ENCODE data around the gene KLHL7.

GRCh38 chr7:23108995-23109394, 3.4 kb downstream of the KLHL7 start:
- TF ChIP-seq, protein P1, sequence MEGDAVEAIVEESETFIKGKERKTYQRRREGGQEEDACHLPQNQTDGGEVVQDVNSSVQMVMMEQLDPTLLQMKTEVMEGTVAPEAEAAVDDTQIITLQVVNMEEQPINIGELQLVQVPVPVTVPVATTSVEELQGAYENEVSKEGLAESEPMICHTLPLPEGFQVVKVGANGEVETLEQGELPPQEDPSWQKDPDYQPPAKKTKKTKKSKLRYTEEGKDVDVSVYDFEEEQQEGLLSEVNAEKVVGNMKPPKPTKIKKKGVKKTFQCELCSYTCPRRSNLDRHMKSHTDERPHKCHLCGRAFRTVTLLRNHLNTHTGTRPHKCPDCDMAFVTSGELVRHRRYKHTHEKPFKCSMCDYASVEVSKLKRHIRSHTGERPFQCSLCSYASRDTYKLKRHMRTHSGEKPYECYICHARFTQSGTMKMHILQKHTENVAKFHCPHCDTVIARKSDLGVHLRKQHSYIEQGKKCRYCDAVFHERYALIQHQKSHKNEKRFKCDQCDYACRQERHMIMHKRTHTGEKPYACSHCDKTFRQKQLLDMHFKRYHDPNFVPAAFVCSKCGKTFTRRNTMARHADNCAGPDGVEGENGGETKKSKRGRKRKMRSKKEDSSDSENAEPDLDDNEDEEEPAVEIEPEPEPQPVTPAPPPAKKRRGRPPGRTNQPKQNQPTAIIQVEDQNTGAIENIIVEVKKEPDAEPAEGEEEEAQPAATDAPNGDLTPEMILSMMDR (IDR thresholded peaks at IDR 0.05), result no peak
- TF ChIP-seq POLR2A (IDR thresholded peaks at IDR 0.05) (no peak), EP300 (IDR thresholded peaks at IDR 0.05; ENCODE audit: low read depth) (no peak), POLR2AphosphoS5 (IDR thresholded peaks at IDR 0.05) (no peak)
